GM18505 (cell line): ENCODE results near the gene SLC38A3.
"Not testable (repeated sequence)": the region's sequence is repeated elsewhere in the genome, so short reads cannot be mapped to it uniquely, and the experiment has no call there.

Experiments used
- ATAC-seq: cut with Tn5 transposase; IDR thresholded peaks from one replicate; pipeline ENCODE4 v1.9.1; 2021; ENCODE audit not compliant: unreplicated experiment
- POLR2A ChIP-seq: IDR thresholded peaks from 4 replicates; pipeline ENCODE4 v1.6.1; 2011; ENCODE audit warnings: borderline replicate concordance; ENCODE audit not compliant: insufficient read depth, insufficient read length; ENCODE audit errors: extremely low read depth

Gene SLC38A3

DNA sequence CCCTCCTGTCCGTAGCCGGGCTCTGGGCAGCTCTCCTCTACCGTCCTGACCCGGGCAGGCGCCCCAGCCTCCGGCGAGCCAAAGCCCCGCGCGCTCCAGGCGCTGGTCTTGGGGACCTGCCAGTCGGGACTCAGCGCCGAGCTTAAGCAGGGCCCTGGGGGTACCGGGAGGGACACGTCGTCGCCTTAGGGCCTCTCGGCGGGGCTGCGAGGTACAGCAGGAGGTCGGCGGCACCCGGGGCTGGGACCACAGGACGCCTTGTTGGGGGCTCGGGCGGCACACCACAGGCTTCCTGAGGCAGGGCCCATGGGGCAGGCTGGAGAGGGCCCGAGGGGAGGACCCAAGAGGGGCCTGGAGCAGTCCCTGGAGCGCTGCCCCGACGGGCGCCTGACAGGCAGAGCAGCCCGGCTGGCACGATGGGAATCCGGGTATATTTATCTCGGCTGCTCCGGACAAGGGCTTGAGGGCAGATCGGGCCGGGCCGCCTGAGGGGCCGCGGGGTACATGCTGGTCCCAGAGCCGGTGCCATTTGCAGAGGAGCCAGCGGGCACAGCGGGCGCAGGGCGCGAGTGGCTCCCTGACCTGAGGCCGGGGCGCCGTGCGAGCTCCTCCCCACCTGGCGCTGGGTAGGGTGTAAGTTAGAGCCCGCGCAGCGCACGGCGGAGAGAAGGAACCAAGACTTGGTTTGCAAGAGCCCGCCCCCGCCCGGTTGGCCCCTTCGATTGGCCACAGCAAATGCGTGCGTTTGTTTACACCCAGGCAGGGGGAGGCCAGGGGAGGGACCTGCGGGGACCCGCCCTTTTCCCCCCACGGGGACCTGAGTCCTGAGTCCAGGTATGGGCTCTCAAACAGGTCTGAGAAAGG, 574 bp downstream of the SLC38A3 start:
- ATAC-seq: no peak
- no peak for TF ChIP-seq POLR2A

DNA sequence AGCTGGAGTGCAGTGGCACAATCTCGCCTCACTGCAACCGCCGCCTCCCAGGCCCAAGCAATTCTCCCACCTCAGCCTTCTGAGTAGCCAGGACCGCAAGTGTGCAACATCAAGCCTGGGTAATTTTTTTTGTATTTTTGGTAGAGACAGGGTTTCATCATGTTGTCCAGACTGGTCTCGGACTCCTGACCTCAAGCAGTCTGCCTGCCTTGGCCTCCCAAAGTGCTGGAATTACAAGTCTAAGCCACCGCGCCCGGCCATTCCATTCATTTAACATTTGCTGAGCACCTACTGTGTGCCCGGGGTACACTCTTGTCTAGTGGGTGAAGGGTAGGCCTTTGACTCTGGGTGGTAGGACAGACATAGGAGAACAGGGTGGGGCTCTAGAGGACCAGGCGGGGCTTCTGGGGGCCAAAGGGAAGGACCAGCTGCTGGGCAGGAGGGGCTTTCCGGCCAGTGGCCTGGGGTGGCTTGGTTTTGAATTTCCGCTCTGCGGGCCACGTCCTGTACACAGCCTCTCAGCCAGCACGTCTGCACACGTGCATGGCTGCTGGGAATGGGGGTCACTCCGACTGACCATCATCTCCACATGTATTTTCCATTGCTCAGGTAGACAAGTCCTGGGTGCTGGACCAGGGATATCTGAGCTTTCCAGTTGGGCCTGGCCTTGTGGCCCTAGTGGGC, 2.4 kb downstream of the SLC38A3 start:
- TF ChIP-seq POLR2A: no peak
- no peak for ATAC-seq

DNA sequence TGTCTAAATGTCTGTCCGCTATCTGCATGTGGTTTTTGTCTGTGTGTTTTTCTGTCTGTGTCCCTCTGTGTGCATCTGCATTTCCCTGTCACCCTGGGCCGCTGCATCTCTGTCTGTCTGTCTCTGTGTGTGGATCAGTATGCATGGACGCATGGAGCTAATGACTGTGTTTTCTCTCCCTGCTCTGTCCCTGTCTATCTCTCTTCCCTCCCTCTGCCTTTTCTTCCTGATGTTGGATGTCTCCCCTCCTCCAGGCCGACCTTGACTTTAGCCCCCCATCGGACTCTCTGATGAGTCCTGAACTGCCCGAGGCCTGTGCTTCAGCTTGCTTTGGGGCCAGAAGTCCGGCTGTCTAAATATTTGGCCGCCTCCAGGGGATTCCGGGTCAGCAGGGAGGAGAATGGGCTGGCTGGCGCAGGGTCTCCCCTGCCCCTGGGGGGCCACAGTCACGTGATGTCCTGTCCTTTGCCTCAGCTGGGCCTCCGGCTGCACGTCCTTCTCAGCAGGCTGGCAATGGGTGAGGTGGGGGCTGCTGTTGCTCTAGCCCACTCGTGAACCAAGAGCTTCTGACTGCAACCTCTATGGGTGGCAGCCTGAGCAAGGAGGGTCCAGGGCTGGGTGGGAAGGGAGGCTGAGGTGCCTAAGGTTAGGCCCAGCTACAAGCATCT, 3.7 kb downstream of the SLC38A3 start:
- TF ChIP-seq POLR2A: no peak
- no peak for ATAC-seq

DNA sequence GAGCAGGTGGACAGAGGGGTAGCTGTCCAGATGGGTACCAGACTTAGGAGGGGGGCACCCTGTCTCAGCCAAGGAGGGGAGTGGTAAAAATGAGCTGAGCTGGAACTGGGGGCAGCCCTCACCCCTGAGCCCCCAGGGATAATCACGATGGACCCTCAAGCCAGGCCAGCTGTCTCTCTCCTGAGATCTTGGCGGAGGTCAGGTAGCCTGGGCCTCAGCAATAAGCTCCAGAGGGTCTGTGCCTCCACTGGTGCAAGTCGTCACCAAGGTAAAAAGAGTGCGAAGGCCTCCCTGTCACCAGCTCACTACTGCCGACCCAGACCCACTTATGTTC, 5.1 kb downstream of the SLC38A3 start:
- no peak for TF ChIP-seq POLR2A
- no peak for ATAC-seq

DNA sequence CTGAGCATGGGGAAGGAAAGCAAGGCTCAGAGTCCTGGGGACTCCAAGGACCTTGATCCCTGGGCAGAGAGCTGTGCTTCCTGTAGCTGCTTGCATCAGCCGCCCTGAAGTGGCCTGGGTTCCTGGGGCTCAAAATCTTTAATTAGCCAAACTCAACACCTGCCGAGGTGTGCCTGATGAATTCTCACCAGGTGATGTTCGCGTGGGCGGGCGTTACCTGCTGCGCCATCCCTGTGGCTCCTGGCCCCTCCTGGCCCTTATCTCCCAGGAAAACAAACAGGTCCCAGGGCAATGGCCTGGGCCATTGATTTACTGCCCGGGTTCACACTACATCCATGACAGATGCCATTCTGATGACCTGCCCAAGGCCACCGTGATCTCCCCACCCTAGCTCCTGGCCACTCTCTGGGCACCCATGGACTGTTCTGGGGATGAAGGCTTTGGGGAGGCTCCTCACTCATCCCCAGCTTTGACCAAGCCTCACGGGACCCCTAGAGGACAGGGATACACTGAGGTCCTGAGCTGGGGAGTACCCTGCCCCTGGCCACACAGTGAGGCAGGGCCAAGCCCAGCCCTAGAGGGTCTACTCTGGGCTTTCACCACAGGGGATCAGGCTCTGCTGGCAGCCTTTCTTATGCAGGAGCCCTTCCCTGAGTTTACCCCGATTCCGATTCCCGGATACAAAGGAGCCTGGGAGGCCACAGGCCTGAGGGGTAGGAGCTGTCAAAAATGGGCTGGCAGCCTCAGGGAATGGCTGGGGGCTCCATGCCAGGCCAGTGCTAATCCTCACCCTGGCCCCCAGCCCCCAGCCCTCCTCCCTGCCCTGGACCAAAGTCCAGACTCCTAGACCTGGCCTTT, 5.7 kb downstream of the SLC38A3 start:
- no peak for ATAC-seq
- no peak for TF ChIP-seq POLR2A

DNA sequence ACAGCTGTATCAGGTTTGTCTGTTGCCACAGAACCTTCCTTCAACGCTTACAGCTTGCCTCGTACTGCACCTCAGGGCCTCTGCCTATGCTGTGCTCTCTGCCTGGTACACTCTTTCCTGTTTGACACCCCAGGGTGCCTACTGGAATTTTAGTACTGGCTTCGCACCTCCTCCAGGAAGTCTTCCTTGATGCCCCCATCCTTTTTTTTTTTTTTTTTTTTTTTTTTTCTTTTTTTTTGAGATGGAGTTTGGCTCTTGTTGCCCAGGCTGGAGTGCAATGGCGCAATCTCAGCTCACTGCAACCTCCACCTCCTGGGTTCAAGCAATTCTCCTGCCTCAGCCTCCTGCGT, 6.3 kb downstream of the SLC38A3 start:
- ATAC-seq: not testable (repeated sequence)

DNA sequence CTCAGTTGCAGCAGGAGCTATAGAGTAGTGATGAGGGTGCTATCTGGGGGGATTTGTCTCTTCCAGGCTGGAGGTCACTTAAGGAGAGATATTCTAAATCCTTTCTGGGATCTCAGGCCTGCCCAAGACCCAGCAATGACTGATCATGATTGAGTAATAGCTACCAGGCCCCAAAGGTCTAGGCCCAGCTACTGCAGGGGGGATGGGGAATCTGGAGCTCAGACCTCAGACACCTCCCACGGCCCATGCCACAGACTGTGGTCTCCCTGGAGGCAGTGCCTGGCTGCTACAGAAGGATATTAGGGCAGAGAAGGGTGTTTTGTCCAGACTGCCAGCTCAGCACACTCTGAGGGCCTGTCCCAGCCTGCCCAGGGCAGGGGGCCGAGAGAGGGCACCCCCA, 6.9 kb downstream of the SLC38A3 start:
- ATAC-seq: no peak
- no peak for TF ChIP-seq POLR2A

DNA sequence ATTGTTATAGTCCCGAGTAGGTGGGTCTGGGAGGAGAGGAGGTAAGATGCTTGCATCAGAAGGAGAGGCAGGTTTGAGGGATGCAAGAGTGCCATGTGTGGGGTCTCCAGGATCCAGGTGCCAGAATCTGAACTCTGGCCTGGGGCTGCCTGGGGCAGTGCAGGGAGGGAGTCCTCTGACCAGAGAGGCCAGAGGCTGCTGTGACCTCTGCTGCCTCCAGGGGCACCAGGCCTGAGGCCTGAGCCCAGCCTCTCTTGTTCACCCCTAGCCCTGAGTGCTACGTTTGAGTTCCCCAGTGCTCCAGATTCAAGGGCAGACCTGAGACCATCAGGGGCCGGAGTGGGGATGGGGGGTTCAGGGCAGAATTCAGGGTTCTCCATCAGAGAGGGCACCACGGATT, 7.4 kb downstream of the SLC38A3 start:
- ATAC-seq: no peak
- TF ChIP-seq POLR2A: no peak

DNA sequence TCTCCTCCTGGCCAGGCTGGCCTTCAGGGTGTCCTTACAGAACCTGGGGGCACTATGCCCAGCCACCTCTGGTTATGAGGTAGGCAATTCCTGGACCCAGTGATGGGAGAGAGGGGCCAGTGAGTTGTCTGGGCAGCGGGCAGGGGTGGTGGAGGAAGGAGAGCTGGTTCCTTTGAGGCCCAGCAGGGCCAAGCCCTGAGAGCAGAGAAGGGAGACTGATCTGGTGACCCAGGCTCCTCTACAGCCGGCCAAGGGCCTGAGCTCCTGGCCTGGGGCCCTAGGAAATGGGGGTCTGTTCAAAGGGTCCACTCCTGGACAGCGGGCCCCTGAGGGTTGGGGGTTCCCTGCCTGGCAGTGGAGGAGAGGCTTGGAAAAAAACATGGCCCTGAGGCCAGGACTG, 7.9 kb downstream of the SLC38A3 start:
- no peak for ATAC-seq
- TF ChIP-seq POLR2A: no peak

DNA sequence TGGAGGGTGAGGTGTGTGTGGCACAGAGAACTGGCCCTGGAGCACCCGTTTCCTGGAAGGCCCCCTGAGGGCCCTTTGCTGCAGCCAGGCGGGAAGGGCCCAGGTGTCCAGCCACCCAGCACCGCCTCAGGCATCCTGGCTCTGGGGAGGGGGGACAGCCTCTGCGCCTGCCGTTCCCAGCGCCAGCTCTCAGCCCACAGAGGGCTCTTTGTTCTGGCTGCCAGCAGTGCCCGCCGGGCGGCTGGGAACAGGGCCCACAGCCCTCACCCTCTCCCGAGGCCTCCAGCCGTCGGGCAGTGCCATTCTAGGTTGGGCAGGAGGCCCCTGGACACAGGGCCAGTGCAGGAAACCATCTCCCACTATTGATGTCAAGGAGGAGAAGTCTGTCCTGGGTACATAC, 8.3 kb downstream of the SLC38A3 start:
- ATAC-seq: no peak

DNA sequence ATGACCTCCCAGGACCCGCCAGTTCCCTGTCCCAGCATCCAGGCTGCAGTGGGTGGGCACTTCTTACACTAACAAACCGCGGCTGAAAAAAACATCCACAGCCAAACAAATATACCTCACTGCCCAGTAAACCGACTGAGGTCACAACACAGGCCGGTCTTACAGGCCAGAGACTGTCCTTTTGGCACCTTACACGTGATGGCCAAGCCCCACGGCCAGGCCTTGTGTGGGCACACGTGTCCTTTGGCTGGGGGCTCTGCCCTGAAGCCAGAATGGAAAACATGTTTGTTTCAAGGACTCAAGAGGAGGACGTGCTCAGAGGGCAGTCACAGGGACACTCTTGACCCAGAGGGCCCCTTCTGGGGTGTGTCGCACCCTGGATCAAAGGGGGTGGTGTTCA, 9.8 kb downstream of the SLC38A3 start:
- no peak for TF ChIP-seq POLR2A
- no peak for ATAC-seq

More for the DNA sequence above, 8.3 kb downstream of the SLC38A3 start:
- TF ChIP-seq POLR2A: no peak

DNA sequence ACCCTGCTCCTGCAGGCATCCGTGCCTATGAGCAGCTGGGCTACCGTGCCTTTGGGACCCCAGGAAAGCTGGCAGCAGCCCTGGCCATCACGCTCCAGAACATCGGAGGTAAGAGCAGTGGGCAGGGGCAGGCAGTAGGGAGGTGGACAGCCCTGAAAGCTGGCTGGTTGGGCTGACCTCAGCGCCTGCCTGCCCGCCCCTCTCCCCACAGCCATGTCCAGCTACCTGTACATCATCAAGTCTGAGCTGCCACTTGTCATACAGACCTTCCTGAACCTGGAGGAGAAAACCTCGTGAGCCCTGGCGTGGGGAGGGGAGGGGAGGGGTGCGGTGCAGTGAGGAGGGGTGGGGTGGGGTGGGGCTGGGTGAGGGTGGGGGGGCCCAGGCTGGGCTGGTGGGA, 10.5 kb downstream of the SLC38A3 start:
- TF ChIP-seq POLR2A: no peak
- ATAC-seq: no peak

DNA sequence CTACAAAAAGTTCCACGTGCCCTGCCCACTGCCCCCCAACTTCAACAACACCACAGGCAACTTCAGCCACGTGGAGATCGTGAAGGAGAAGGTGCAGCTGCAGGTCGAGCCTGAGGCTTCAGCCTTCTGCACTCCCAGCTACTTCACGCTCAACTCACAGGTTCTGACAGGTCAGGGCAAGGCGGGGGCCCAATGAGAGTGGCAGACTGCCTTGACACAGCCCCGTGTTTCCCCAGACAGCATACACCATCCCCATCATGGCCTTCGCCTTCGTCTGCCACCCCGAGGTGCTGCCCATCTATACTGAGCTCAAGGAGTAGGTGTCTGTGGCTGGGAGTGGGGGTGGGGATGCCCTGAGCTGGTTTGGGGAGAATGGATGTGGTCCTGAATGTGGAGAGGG, 12.6 kb downstream of the SLC38A3 start:
- ATAC-seq: no peak
- no peak for TF ChIP-seq POLR2A
